Measurements from ENCODE around the gene ACVR2B. TPM values are rescaled to one million over a fixed set of nuclear protein-coding genes. Genes with fewer than 3 reads are reported as not detected.

ACVR2B gene
- total and polyA plus RNA-seq, 2 donors (not counting 1 experiment from before 2014, with no cell fraction given) = 0.18 to 4.2 TPM

DNA sequence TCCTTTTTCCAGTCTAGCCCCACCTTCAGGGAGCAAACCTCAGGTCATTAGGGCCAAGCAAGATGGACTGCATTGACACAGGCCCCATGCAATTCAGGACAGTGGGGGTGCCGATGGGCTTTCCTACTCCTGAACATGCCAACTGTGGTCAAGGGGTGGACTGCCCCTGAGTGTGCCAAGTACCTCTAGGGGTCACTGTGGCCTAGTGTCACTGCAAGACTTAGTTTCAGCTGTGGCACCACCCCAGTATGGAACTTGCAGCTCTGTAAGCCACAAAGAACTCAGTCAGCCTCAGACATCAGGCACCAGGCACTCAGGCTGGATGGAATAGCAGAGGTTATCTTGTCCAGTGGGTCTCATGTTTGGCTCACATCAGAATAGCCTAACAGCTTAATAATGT, 74.8 kb downstream of the ACVR2B start:
- H3K27me3 ChIP-seq (replicated peaks in 1 of 4; ENCODE audit: control extremely low read depth in 1 of 4, control insufficient read depth in 3 of 4, insufficient read depth in 4 of 4, low read length in 3 of 4) = no peaks in the 10 kb centered on the region
- H3K27me3 Mint-ChIP-seq = no peaks in the 10 kb centered on the region
- H3K27ac Mint-ChIP-seq = no peak overlapping the region
- H3K4me3 Mint-ChIP-seq = no peak overlapping the region
- no peaks in the 10 kb centered on the region for H3K4me1 Mint-ChIP-seq
- peaks cover 2 to 32% of the 10 kb centered on the region in 2 experiments for H3K36me3 ChIP-seq (replicated peaks in 1 of 2; ENCODE audit: control extremely low read depth in 1 of 2, control insufficient read depth in 1 of 2, extremely low read depth in 1 of 2, insufficient read depth in 2 of 2, low read length in 1 of 2)
- H3K4me3 ChIP-seq (ENCODE audit: control extremely low read depth in 1 of 5, extremely low read depth in 1 of 5, insufficient read depth in 1 of 5, low read depth in 2 of 5, low read length in 4 of 5) = no peak overlapping the region
- H3K4me2 ChIP-seq (replicated peaks; ENCODE audit: low read depth, low read length, poor library complexity, severe bottlenecking) = no peak overlapping the region
- no peak for DNase-seq
- no peak for TF ChIP-seq EZH2 (IDR thresholded peaks at IDR 0.05; ENCODE audit: borderline replicate concordance, insufficient read depth, low read depth, low read length, poor library complexity, severe bottlenecking)
- TF ChIP-seq, protein P1, sequence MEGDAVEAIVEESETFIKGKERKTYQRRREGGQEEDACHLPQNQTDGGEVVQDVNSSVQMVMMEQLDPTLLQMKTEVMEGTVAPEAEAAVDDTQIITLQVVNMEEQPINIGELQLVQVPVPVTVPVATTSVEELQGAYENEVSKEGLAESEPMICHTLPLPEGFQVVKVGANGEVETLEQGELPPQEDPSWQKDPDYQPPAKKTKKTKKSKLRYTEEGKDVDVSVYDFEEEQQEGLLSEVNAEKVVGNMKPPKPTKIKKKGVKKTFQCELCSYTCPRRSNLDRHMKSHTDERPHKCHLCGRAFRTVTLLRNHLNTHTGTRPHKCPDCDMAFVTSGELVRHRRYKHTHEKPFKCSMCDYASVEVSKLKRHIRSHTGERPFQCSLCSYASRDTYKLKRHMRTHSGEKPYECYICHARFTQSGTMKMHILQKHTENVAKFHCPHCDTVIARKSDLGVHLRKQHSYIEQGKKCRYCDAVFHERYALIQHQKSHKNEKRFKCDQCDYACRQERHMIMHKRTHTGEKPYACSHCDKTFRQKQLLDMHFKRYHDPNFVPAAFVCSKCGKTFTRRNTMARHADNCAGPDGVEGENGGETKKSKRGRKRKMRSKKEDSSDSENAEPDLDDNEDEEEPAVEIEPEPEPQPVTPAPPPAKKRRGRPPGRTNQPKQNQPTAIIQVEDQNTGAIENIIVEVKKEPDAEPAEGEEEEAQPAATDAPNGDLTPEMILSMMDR (IDR thresholded peaks at IDR 0.05) = no peak
- no peak overlapping the region for H3K9ac ChIP-seq (ENCODE audit: low read length)
- no peaks in the 10 kb centered on the region for H3K4me1 ChIP-seq (ENCODE audit: control insufficient read depth in 2 of 2, insufficient read depth in 2 of 2, low read length in 2 of 2)
- no peak for ATAC-seq (ENCODE audit: low read depth)
- no peak overlapping the region for H3K27ac ChIP-seq (ENCODE audit: low read length in 2 of 2)
- ChIA-PET CTCF (interaction anchor here (1.6 kb wide), 1 partner anchor 502 kb away, joined by 3 read pairs; no protein-coding TSS in a partner anchor), POLR2A (no interaction called here)
- no peak overlapping the region for H2AFZ ChIP-seq (ENCODE audit: insufficient read depth, low read depth, low read length, poor library complexity, severe bottlenecking)
- H3K79me2 ChIP-seq (ENCODE audit: control insufficient read depth, insufficient read depth, low read length) = no peaks in the 10 kb centered on the region
- 100% methylated on average over 1 of the region's 1 CpG for WGBS (ENCODE audit: insufficient coverage)
- H3K9me3 ChIP-seq (ENCODE audit: control extremely low read depth in 1 of 3, control insufficient read depth in 2 of 3, insufficient read depth in 1 of 3, low read length in 2 of 3) = no peaks in the 10 kb centered on the region
- no peaks in the 10 kb centered on the region for H4K20me1 ChIP-seq (ENCODE audit: control insufficient read depth, insufficient read depth, low read length, poor library complexity, severe bottlenecking)
- intact Hi-C loops (cut with micrococcal nuclease) = no loop called here
- no peaks in the 10 kb centered on the region for H3K9me3 Mint-ChIP-seq (ENCODE audit: insufficient read depth)

- no peak overlapping the region for H2AFZ ChIP-seq (ENCODE audit: insufficient read depth, low read depth, low read length, poor library complexity, severe bottlenecking)
- no peak overlapping the region for H3K9ac ChIP-seq (ENCODE audit: low read length)
- H3K27me3 Mint-ChIP-seq = no peaks in the 10 kb centered on the region
- no peak overlapping the region for H3K4me3 ChIP-seq (ENCODE audit: control extremely low read depth in 1 of 5, extremely low read depth in 1 of 5, insufficient read depth in 1 of 5, low read depth in 2 of 5, low read length in 4 of 5)
- H4K20me1 ChIP-seq (ENCODE audit: control insufficient read depth, insufficient read depth, low read length, poor library complexity, severe bottlenecking) = no peaks in the 10 kb centered on the region
- H3K4me2 ChIP-seq (replicated peaks; ENCODE audit: low read depth, low read length, poor library complexity, severe bottlenecking) = no peak overlapping the region
- TF ChIP-seq, protein P1 (IDR thresholded peaks at IDR 0.05) = no peak
- TF ChIP-seq EZH2 (IDR thresholded peaks at IDR 0.05; ENCODE audit: borderline replicate concordance, insufficient read depth, low read depth, low read length, poor library complexity, severe bottlenecking) = no peak
- no peaks in the 10 kb centered on the region for H3K4me1 Mint-ChIP-seq
- H3K79me2 ChIP-seq (ENCODE audit: control insufficient read depth, insufficient read depth, low read length) = no peaks in the 10 kb centered on the region
- CTCF ChIA-PET = interaction anchor here (1.8 kb wide), 1 partner anchor 11 kb away, joined by 7 read pairs; no protein-coding TSS in a partner anchor
- no peak overlapping the region for H3K27ac ChIP-seq (ENCODE audit: low read length in 2 of 2)
- no peaks in the 10 kb centered on the region for H3K4me1 ChIP-seq (ENCODE audit: control insufficient read depth in 2 of 2, insufficient read depth in 2 of 2, low read length in 2 of 2)
- no peaks in the 10 kb centered on the region for H3K9me3 Mint-ChIP-seq (ENCODE audit: insufficient read depth)
- no peaks in the 10 kb centered on the region for H3K9me3 ChIP-seq (ENCODE audit: control extremely low read depth in 1 of 3, control insufficient read depth in 2 of 3, insufficient read depth in 1 of 3, low read length in 2 of 3)
- 0% methylated on average over 1 of the region's 3 CpGs for WGBS (ENCODE audit: insufficient coverage)
- H3K4me3 Mint-ChIP-seq = no peak overlapping the region
- intact Hi-C loops (cut with micrococcal nuclease) = no loop called here
- no peaks in the 10 kb centered on the region for H3K27me3 ChIP-seq (replicated peaks in 1 of 4; ENCODE audit: control extremely low read depth in 1 of 4, control insufficient read depth in 3 of 4, insufficient read depth in 4 of 4, low read length in 3 of 4)
- DNase-seq = no peak
- peaks cover 0 to 7% of the 10 kb centered on the region in 2 experiments for H3K36me3 ChIP-seq (replicated peaks in 1 of 2; ENCODE audit: control extremely low read depth in 1 of 2, control insufficient read depth in 1 of 2, extremely low read depth in 1 of 2, insufficient read depth in 2 of 2, low read length in 1 of 2)
- no peak overlapping the region for H3K27ac Mint-ChIP-seq
- POLR2A ChIA-PET = no interaction called here
- no peak for ATAC-seq (ENCODE audit: low read depth)
Measured at GRCh38 chr3:38532529-38532928, 78.8 kb downstream of the ACVR2B start.
